ENCODE measurements around the gene PLPP1.

DNA sequence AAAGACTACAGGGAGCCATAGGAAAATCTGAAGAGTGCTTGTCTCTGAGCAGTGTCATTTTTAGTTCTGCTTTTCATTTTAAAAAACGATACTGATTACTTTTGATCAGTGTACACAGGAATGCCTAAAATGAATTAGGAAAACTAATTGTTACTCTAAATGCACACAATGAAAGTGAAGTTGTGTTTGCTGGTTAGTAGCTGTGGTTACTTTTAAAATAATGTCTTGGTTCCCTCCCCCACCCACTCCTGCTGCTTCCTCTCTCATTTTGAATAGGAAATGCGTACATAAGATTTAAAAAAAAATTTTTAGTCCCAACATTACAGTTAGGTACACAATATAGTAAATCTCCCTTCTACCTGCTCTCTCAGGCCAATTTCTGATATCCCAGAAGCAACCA is 47.5 kb upstream of the PLPP1 start:
- no peak for TF ChIP-seq SP1 (IDR thresholded peaks at IDR 0.05)
- TF ChIP-seq SUZ12 (IDR thresholded peaks at IDR 0.05): no peak
- no peak for TF ChIP-seq NFRKB (IDR thresholded peaks at IDR 0.05)
